Brain microvascular endothelial cell (primary cell): ENCODE results near the gene JAG1.

Experiments
- DNase-seq: peaks from one replicate; pipeline ENCODE4 v3.0.0-alpha.2; 2020
- H3K27ac ChIP-seq: fragments of 250-450 bp; sonication (Bioruptor Pico); 2 replicates; pipeline ENCODE4 v1.5.1; 2020; ENCODE audit warnings: mild to moderate bottlenecking, moderate library complexity
- H3K27me3 ChIP-seq: fragments of 250-450 bp; sonication (Bioruptor Pico); replicated peaks from 2 replicates; pipeline ENCODE4 v1.5.1; 2020; ENCODE audit warnings: mild to moderate bottlenecking
- H3K36me3 ChIP-seq: fragments of 250-450 bp; sonication (Bioruptor Pico); replicated peaks from 2 replicates; pipeline ENCODE4 v1.5.1; 2020; ENCODE audit warnings: mild to moderate bottlenecking
- H3K4me3 ChIP-seq: 2 replicates; pipeline ENCODE4 v1.5.1; 2011; ENCODE audit warnings: low read depth, mild to moderate bottlenecking, control low read depth, low read length, moderate library complexity
- CTCF ChIP-seq: IDR thresholded peaks from 2 replicates; pipeline ENCODE4 v1.5.1; 2011; ENCODE audit warnings: low read depth, mild to moderate bottlenecking, moderate library complexity, low read length, control low read depth, inconsistent platforms; ENCODE audit errors: missing control alignments
- in situ Hi-C: cut with HindIII; loops from 2 replicates; pipeline ENCODE4 v1.10.0; 2017; ENCODE audit warnings: low sequenced_read_pairs, low pct_ligation_motif_present

The JAG1 gene

GRCh38 chr20:10609276-10609675 lies 64.5 kb downstream of the JAG1 start:
- peak; percentile 85 for DNase-seq
- in situ Hi-C loops = no loop called here
- Histone ChIP-seq H3K4me3 (no peak overlapping the region), H3K27ac (peak overlapping the region; percentile 89), H3K27me3 (no peaks in the 10 kb centered on the region), H3K36me3 (no peaks in the 10 kb centered on the region)
- TF ChIP-seq CTCF = no peak

GRCh38 chr20:10605547-10606195 lies 68.1 kb downstream of the JAG1 start:
- no peak for DNase-seq
- no peaks in the 10 kb centered on the region for H3K36me3 ChIP-seq
- H3K27me3 ChIP-seq = no peaks in the 10 kb centered on the region
- H3K27ac ChIP-seq = peak overlapping the region; percentile 96
- no peak overlapping the region for H3K4me3 ChIP-seq
- TF ChIP-seq CTCF = no peak
- in situ Hi-C loops = no loop called here

GRCh38 chr20:10604865-10605440 lies 68.8 kb downstream of the JAG1 start:
- no peaks in the 10 kb centered on the region for H3K27me3 ChIP-seq
- no peak overlapping the region for H3K4me3 ChIP-seq
- no peak for TF ChIP-seq CTCF
- in situ Hi-C loops = no loop called here
- peak overlapping the region; percentile 96 for H3K27ac ChIP-seq
- H3K36me3 ChIP-seq = no peaks in the 10 kb centered on the region
- no peak for DNase-seq

- peak overlapping the region; percentile 20 for H3K4me3 ChIP-seq
- TF ChIP-seq CTCF = no peak
- in situ Hi-C loops = no loop called here
- peak overlapping the region; percentile 96 for H3K27ac ChIP-seq
- H3K27me3 ChIP-seq = no peaks in the 10 kb centered on the region
- DNase-seq = peak; percentile 89
- H3K36me3 ChIP-seq = no peaks in the 10 kb centered on the region
These were observed 69.6 kb downstream of the JAG1 start for GRCh38 chr20:10603971-10604864.

GRCh38 chr20:10603378-10603777 lies 70.4 kb downstream of the JAG1 start:
- peak; percentile 45 for DNase-seq
- no peaks in the 10 kb centered on the region for H3K36me3 ChIP-seq
- no peak for TF ChIP-seq CTCF
- no peaks in the 10 kb centered on the region for H3K27me3 ChIP-seq
- in situ Hi-C loops = no loop called here
- H3K27ac ChIP-seq = peak overlapping the region; percentile 96
- no peak overlapping the region for H3K4me3 ChIP-seq
